Activated naive CD4-positive, alpha-beta T cell treated with anti-CD3 and anti-CD28 coated beads, Interleukin-2, amount 50 U/mL, for 16 hours (primary cell): ENCODE measurements around the gene IQSEC1.

Experiments
- DNase-seq: peaks from one replicate; pipeline ENCODE4 v3.0.0-alpha.2; 2020

The IQSEC1 gene

GRCh38 chr3:13067778-13068177, 5.5 kb downstream of the IQSEC1 start:
- DNase-seq: no peak

DNA sequence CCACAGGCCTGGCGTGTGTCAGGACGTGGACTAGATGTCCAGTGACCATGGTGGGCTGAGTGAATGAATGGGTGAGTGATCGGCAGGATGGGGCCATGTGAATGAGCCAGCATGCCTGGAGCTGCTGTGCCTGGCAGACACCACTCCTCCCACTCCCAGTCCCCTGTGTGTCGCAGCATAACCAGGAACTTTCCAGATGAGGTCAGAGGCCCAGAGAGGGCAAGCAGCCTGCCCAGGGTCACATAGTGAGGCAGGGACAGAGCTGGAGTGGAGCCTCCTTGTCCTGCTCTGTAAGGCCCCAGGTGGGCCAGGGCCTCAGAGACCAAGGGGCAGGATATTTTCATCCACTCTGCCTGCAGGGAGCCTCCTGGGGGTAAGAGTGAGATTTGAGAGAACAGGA, 6.4 kb downstream of the IQSEC1 start:
- DNase-seq: no peak

DNA sequence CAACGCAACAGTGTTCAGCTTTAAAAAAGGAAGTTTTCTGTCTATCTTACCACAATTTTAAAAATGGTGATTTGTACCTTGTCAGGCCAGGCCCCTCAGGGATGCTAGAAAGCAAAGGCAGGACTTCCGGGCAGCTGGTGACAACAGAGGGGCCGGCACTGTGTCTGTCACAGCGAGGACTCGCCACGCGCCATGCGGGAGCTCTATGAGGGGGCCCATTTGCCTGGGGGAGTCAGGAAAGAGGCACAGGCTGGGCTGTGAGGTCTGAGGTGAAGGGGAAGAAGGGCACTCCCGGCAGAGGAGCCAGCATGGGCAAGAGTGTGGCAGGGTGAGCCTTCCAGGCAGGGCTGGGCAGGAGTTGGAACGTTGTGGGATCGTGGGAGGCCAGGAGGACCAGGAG, 7.0 kb downstream of the IQSEC1 start:
- no peak for DNase-seq

DNA sequence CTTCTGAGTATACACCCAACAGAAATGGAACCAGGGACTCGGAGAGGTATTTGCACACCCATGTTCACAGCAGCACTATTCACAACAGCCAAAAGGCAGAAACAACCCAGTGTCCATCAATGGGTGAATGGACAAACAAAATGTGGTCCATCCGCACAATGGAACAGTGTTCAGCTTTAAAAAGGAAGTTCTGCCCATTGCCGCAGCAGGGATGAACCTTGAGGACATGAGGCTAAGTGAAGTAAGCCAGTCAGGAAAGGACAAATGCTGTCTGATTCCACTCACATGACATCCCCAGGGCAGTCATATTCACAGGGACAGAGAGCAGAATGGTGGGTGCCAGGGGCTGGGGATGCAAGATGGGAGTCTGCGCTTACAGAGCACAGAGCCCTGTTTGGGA, 7.5 kb downstream of the IQSEC1 start:
- DNase-seq: no peak

DNA sequence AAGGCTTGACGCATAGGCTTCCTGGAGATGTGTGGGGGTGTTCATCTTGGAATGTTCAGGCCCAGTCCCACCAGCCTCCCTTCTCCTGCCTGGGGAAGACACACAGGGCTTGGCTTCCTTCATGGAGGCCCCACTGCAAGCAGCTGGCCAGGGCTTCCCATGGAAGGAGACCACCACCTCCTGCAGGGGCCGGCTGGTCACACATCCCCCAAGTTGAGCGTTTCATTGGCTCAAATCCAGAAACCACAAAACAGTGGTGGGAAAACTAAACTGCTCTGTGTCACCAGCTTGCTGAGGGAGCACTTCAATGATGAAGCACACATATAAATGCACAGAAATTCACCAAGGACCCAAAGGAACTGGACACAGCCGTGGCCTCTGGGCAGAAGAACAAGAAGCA, 8.3 kb downstream of the IQSEC1 start:
- DNase-seq: no peak

GRCh38 chr3:13064159-13064868, 8.9 kb downstream of the IQSEC1 start:
- DNase-seq: no peak

- no peak for DNase-seq
These were observed 10.0 kb downstream of the IQSEC1 start for GRCh38 chr3:13063225-13063624.

DNA sequence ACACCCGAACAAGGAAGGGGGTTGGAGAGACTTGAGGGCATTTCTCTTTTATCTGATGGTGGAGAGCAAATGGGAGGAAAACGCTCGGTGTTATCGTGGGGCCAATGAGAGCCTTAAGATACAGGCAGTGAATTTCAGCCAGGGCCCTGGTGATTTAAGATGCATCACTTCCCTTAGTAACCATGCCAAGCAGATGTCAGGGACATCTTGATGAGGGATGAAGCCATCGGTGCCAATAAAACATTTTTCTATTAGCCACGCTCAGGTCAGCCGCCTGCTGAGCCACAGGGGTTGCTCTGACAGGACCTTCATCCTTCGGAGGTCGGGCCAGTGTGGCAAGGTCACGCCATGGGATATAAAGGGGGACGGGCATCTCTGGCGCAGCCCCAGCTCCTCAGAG, 10.6 kb downstream of the IQSEC1 start:
- DNase-seq: no peak

DNA sequence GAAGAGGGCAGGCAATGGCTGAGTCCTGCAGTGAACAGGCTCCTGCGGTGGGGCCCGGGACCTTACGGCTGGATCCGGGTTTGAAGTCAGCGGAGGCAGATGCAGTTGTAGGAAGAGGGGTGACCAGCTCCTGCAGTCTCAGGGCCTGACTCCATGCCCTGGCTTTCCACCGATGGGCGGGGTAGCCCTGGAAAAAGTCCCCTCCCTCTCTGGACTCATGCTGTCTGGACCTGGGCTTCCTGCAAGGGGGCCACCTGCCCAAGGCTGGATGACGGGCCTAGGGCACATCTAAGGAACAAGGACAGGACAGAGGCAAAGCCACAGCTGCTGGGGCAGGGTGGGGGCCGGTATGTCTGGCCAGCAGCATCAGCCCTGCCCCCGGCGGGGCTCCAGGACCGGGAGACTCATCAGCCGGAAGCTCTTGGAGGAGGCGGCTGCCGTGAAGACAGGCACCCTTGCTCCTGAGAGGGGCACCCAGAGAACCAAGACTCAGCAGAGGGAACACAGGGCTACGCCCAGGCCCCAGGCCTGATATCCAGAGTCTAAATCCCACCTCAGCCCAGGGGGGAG, 12.8 kb downstream of the IQSEC1 start:
- DNase-seq: no peak

DNA sequence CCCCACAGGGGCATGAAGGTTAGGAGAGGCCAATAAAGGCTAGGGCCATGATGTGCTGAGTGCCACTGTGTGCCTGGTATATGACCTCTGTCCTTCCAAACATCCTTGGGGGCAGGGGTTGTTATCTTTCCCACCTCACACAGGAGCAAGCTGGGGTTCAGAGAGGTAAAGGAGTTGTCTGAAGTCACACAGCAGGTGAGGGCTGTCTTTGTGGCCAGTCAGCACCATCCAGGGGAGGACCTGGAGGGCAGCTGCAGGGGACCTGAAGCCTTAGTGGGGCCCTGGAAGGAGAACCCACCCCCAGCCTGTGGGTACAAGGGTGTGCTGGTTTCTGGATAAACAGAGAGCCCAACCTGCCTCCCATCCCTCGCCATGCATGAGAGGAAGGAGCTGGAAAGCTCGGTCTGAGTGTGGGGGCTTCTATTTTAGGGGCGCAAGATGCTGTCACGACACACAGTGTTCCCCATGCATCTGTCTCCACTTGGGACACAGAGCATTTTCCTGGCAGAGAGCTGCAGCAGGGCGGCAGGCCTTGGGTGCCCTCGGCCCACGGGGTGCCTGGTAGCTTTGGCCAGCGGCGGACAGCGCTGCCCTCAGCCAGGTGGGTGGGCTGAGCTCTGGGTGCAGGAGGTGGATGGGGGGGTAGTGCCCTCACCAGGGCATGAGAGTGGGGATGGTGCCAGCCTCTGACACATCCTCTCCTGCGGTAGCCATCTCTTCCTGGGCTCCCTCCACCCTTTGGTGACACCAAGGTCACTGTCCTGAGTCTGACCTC, 14.7 kb downstream of the IQSEC1 start:
- DNase-seq: no peak

- no peak for DNase-seq
These were observed 15.8 kb downstream of the IQSEC1 start for GRCh38 chr3:13057282-13058040.

DNA sequence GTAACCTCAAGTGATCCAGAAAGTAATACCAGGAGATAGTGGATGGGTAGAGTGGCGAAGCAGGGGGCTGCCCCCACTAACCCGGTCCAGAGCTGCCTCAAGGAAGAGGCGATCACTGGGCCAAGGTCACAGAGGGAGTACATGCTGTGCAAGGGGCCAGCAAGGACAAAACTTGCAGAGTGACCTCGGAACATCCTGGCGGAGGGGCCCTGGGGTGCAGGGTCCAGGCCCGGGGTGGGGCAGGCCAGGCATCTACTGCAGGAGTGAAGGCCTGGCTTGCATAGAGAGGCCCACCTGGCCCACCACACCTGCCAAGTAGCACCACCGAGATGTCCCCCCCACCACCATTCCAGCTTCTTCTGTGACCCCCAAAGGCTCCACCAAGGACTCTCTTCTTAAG, 17.6 kb downstream of the IQSEC1 start:
- DNase-seq: no peak

- no peak for DNase-seq
These were observed 18.6 kb downstream of the IQSEC1 start for GRCh38 chr3:13054341-13055285.

DNA sequence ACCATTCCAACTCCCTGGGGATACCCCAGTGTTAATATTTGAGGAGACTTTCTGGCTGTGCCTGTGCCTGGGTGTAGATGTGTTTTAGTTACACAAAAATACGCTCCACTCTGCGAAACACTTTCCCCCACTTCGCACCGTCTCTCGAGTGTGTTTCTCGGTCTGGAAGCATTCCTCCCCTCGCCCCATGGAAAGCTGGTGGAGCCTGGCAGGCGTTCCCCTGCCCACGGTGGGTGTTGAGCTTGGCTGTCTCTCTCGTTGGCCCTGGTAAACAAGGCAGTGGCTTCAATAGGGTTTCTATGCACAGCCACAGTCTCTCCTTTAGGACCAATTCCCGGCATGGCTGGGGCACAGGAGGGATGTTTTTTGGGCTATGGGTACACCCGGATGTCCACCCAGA, 19.3 kb downstream of the IQSEC1 start:
- DNase-seq: no peak

DNA sequence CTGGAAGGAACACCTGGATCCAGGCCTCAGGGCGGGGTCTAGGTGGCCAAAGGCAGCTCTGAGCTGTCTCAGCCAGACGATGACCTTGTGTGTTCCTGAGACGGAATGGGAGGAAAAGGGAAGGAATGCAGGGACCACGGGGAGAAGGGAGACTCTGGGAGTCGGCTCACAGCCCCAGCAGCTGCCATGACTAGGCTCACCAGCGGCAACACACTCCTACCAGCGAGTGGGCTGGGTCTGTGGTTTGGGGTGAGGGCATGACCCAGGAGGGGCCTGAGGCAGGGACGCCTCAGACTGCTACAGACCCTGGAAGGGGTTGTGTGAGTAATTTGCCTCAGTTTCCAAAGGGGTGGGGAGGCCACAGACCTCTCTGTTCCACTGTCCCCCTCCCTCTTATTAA, 19.8 kb downstream of the IQSEC1 start:
- no peak for DNase-seq

DNA sequence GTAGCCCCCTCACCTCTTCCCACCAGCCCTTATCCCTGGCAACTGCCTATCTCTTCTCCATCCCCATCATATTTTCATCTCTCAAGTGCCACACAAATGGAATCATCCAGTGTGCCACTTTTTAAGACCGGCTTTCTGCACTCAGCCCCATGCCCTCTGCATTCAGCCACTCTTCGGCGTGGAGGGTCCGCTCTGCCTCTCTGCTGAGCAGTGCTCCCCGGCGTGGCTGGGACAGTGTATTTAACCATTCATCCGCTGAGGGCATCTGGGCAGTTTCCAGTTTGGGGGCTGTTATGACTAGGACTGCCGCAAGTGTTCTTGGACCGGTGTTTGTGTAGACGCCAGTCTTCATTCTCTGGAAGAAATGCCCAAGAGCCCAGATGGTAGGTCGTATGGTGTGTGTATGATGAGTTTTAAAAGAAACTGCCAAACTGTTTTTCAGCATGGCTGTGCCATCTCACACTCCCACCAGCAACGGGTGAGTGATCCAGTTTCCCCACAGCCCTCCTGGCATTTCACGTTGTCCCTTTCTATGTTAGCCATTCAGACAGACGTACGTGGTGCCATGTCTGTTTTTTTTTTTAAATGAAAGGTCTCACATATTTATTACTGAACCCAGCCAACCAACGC, 20.9 kb downstream of the IQSEC1 start:
- DNase-seq: no peak

DNA sequence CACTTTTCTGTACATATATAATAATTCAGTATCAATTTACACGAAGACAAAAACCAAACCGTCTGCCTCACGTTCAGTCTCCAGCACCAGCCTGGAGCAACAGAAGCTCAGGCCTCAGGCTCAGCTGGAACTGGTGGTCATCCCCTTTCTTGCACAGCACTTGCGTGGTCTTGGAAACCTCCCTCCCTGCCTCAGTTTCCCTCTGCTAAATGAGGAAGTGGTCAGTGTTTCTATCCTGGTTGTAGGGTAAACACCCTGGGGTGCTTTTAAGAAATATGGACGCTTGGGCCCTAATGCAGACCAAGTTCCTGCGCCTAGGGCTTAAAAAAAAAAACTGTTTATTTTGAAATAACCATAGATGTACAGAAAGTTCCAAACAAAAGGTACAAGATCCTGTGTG, 21.6 kb downstream of the IQSEC1 start:
- DNase-seq: no peak

GRCh38 chr3:13051066-13051465, 22.2 kb downstream of the IQSEC1 start:
- no peak for DNase-seq

DNA sequence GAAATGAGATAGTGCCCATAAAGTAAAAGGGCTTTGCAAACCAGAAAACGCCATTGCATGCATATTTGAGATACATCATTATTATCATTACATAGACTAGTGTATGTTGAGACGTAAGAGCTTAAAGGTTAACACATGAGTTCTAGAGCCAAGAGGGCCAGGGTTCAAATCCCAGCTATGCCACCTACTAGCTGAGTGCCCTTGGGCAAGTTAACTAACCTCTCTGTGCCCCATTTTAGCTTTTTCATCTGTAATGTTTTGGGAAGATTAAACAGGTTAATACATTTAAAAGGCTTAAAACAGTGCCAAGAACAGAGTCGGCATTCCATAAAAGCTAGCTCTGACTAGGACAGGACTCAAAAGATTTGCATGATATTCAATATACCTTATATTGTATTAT, 22.8 kb downstream of the IQSEC1 start:
- no peak for DNase-seq

DNA sequence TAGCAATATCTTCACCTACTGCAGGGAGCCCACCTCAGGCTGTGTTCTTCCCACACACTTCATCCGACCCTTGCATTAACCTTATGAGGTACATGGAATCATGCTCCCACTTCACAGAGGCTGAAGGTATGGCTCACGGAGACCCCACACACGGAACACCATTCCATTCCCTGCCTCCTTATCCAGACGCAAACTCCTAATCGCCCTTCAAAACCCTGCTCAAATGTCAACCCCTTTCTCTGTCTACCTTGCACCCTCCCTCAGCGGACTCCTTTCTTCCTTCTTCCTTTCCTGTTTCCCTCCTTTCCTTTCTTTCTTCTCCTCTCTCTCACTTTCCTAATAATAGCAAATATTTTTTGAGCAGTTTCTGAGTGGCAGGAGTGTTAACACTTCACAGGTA, 23.8 kb downstream of the IQSEC1 start:
- DNase-seq: no peak

GRCh38 chr3:13047296-13048165, 25.7 kb downstream of the IQSEC1 start:
- DNase-seq: no peak
